ENCODE data around the gene DMAP1.

GRCh38 chr1:44208226-44208625, 5.0 kb upstream of the DMAP1 start:
- TF ChIP-seq, protein P1, sequence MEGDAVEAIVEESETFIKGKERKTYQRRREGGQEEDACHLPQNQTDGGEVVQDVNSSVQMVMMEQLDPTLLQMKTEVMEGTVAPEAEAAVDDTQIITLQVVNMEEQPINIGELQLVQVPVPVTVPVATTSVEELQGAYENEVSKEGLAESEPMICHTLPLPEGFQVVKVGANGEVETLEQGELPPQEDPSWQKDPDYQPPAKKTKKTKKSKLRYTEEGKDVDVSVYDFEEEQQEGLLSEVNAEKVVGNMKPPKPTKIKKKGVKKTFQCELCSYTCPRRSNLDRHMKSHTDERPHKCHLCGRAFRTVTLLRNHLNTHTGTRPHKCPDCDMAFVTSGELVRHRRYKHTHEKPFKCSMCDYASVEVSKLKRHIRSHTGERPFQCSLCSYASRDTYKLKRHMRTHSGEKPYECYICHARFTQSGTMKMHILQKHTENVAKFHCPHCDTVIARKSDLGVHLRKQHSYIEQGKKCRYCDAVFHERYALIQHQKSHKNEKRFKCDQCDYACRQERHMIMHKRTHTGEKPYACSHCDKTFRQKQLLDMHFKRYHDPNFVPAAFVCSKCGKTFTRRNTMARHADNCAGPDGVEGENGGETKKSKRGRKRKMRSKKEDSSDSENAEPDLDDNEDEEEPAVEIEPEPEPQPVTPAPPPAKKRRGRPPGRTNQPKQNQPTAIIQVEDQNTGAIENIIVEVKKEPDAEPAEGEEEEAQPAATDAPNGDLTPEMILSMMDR (tag by site-specific recombination; IDR thresholded peaks at IDR 0.05), result no peak
- no peak for TF ChIP-seq ZNF221 (tag by site-specific recombination; IDR thresholded peaks at IDR 0.05; ENCODE audit: borderline replicate concordance)
- TF ChIP-seq KLF16 (tag by site-specific recombination; IDR thresholded peaks at IDR 0.05), result no peak
- no peak for TF ChIP-seq ZNF202 (tag by site-specific recombination; IDR thresholded peaks at IDR 0.05; ENCODE audit: borderline replicate concordance)
- no peak for TF ChIP-seq ZBTB17 (tag by site-specific recombination; IDR thresholded peaks at IDR 0.05)
- TF ChIP-seq ZBTB8A (tag by site-specific recombination; IDR thresholded peaks at IDR 0.05), result no peak
- TF ChIP-seq ZNF791 (tag by site-specific recombination; IDR thresholded peaks at IDR 0.05), result no peak
- no peak for TF ChIP-seq ZNF707 (tag by site-specific recombination; IDR thresholded peaks at IDR 0.05)

Measured in HEK293 (cell line).